Right atrium auricular region (tissue), 2 donors: ENCODE data around the gene STK16. TPM values are rescaled to one million over a fixed set of nuclear protein-coding genes. Genes with fewer than 3 reads are reported as not detected.

Source experiments
- DNase-seq: peaks from one replicate; pipeline ENCODE4 v3.0.0-alpha.2; 2019; ENCODE audit warnings: low spot score
- H3K27ac ChIP-seq, 2 donors: fragments of 200-600 bp; sonication (generic); 1 replicate in 1 of 2; 2 replicates in 1 of 2; pipeline ENCODE4 v1.5.1; 2016 to 2019
- H3K27me3 ChIP-seq, 2 donors: fragments of 200-600 bp; sonication (generic); one replicate each; pipeline versions ENCODE4 v1.5.1 to v1.6.0; 2017 to 2019
- H3K36me3 ChIP-seq: fragments of 200-600 bp; sonication (generic); one replicate; pipeline ENCODE4 v1.5.1; 2016
- H3K4me1 ChIP-seq, 2 donors: fragments of 200-600 bp; sonication (generic); one replicate each; pipeline versions ENCODE4 v1.5.1 to v1.6.0; 2017 to 2019
- H3K4me3 ChIP-seq, 2 donors: fragments of 200-600 bp; sonication (generic); 1 replicate in 1 of 2; 2 replicates in 1 of 2; pipeline ENCODE4 v1.5.1; 2017 to 2019; ENCODE audit warnings: mild to moderate bottlenecking in 1 of 2, moderate library complexity in 1 of 2
- H3K9me3 ChIP-seq, 2 donors: fragments of 200-600 bp; sonication (generic); one replicate each; pipeline ENCODE4 v1.5.1; 2019
- total RNA-seq, 2 donors: library from RNA; depleted of rRNA; stranded (reverse); fragments of >200 nt; gene quantifications; one replicate each; pipeline ENCODE4 v1.1.0, GENCODE V29; 2016
- TF ChIP-seq, protein P1 (sequence below), 2 donors: fragments of 200-600 bp; sonication (generic); IDR thresholded peaks; one replicate each; pipeline ENCODE4 v1.5.1; 2019; ENCODE audit warnings: antibody characterized with exemption in 2 of 2

The STK16 gene
- total RNA-seq, 2 donors from 2014 or later, result 7.0 to 9.0 TPM

DNA sequence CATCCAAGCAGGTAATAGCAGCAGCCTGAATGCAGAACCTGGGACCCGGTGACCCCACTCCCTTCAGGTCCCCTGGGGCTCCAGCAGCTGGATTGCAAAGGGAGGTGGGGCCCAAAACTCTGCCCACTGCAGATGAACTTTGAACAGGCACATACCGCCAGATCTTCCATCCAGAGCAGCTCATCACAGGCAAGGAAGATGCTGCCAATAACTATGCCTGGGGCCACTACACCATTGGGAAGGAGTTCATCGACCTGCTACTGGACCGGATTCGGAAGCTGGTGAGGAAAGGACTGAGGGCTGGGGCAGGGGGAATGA lies 24.7 kb downstream of the STK16 start:
- Histone ChIP-seq H3K4me1 (peaks cover 0 to 8% of the 10 kb centered on the region in 2 donors), H3K36me3 (no peaks in the 10 kb centered on the region), H3K9me3 (no peaks in the 10 kb centered on the region), H3K4me3 (no peak overlapping the region), H3K27ac (no peak overlapping the region), H3K27me3 (no peaks in the 10 kb centered on the region)
- TF ChIP-seq, protein P1, sequence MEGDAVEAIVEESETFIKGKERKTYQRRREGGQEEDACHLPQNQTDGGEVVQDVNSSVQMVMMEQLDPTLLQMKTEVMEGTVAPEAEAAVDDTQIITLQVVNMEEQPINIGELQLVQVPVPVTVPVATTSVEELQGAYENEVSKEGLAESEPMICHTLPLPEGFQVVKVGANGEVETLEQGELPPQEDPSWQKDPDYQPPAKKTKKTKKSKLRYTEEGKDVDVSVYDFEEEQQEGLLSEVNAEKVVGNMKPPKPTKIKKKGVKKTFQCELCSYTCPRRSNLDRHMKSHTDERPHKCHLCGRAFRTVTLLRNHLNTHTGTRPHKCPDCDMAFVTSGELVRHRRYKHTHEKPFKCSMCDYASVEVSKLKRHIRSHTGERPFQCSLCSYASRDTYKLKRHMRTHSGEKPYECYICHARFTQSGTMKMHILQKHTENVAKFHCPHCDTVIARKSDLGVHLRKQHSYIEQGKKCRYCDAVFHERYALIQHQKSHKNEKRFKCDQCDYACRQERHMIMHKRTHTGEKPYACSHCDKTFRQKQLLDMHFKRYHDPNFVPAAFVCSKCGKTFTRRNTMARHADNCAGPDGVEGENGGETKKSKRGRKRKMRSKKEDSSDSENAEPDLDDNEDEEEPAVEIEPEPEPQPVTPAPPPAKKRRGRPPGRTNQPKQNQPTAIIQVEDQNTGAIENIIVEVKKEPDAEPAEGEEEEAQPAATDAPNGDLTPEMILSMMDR (IDR thresholded peaks at IDR 0.05), result no peak
- no peak for DNase-seq

DNA sequence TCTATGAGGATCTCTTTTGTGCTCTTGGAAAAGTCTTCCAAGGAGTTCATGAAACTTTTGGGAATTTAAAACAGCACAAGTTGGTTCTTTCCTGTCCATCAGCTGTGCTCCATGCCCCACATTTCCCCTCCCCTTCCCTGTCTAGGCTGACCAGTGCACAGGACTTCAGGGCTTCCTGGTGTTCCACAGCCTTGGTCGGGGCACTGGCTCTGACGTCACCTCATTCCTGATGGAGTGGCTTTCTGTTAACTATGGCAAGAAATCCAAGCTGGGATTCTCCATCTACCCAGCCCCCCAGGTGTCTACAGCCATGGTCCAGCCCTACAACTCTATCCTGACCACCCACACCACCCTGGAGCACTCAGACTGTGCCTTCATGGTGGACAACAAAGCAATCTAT lies 25.7 kb downstream of the STK16 start:
- H3K27ac ChIP-seq, result no peak overlapping the region
- no peaks in the 10 kb centered on the region for H3K36me3 ChIP-seq
- TF ChIP-seq, protein P1 (IDR thresholded peaks at IDR 0.05), result no peak
- DNase-seq, result no peak
- no peak overlapping the region for H3K4me3 ChIP-seq
- no peaks in the 10 kb centered on the region for H3K9me3 ChIP-seq
- H3K27me3 ChIP-seq, result no peaks in the 10 kb centered on the region
- H3K4me1 ChIP-seq, result peaks cover 0 to 8% of the 10 kb centered on the region in 2 donors

DNA sequence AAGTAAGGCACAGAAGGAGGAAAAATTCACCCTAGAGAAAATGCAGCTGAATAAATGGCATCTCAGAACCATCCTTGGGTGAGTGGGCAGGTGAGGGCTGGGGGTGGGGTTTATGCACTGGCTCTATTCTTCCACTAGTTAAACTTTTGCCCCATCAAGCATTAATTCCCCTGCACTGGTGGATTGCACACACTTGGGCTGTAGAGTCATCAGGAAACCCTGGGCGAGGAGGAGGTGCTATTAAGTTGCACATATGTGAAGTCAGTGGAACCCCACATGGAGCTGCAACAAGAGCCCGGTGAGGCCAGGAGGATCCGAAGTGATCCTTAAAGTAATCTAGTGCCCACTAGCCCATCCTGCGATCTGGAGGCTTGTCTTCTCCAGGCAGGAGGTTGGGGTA lies 27.1 kb downstream of the STK16 start:
- Histone ChIP-seq H3K27me3 (no peaks in the 10 kb centered on the region), H3K27ac (no peak overlapping the region), H3K4me3 (no peak overlapping the region), H3K4me1 (peaks cover 0 to 9% of the 10 kb centered on the region in 2 donors), H3K9me3 (no peaks in the 10 kb centered on the region), H3K36me3 (no peaks in the 10 kb centered on the region)
- TF ChIP-seq, protein P1 (IDR thresholded peaks at IDR 0.05), result no peak
- DNase-seq, result no peak

DNA sequence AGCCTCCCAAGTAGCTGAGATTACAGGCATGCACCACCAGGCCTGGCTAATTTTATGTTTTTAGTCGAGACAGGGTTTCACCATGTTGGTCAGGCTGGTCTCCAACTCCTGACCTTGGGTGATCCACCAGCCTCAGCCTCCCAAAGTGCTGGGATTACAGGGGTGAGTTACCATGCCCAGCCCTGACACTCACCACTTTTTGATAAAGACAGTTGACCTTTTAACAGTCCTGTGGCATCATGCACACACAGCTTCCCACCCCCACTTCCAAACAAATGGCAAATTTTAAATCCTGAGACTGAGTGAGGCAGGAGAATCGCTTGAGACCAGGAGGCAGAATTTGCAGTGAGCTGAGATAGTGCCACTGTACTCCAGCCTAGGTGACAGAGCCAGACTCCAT lies 27.7 kb downstream of the STK16 start:
- TF ChIP-seq, protein P1 (IDR thresholded peaks at IDR 0.05), result no peak

DNA sequence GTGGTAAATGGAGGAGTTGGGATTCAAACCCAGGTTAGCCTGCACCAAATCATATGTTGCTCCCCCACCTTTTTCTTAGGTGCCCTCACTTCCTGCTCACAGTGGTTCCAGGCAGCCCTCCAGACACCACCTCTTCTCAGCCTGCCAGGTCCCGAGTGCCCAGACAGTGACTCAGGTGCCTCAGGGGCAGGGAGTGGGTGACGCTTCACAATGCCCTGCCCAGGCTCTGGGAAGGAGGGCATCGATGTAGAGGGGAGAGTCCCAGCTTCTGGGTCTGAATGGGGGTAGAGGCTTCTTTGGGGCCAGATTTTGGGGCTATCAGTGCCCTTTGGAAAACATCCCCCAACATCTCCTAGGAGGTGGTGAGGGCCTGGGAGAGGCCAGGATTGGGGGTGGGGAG lies 28.7 kb downstream of the STK16 start:
- Histone ChIP-seq H3K36me3 (no peaks in the 10 kb centered on the region), H3K4me1 (peaks cover 0 to 24% of the 10 kb centered on the region in 2 donors), H3K27ac (peak overlapping the region; percentile 52 to 90), H3K27me3 (no peaks in the 10 kb centered on the region), H3K9me3 (no peaks in the 10 kb centered on the region), H3K4me3 (no peak overlapping the region)
- TF ChIP-seq, protein P1 (IDR thresholded peaks at IDR 0.05), result no peak
- no peak for DNase-seq

More for the DNA sequence above, 27.7 kb downstream of the STK16 start:
- H3K36me3 ChIP-seq, result no peaks in the 10 kb centered on the region
- no peak overlapping the region for H3K4me3 ChIP-seq
- H3K9me3 ChIP-seq, result no peaks in the 10 kb centered on the region
- no peaks in the 10 kb centered on the region for H3K27me3 ChIP-seq
- DNase-seq, result no peak
- no peak overlapping the region for H3K27ac ChIP-seq
- peaks cover 0 to 15% of the 10 kb centered on the region in 2 donors for H3K4me1 ChIP-seq

DNA sequence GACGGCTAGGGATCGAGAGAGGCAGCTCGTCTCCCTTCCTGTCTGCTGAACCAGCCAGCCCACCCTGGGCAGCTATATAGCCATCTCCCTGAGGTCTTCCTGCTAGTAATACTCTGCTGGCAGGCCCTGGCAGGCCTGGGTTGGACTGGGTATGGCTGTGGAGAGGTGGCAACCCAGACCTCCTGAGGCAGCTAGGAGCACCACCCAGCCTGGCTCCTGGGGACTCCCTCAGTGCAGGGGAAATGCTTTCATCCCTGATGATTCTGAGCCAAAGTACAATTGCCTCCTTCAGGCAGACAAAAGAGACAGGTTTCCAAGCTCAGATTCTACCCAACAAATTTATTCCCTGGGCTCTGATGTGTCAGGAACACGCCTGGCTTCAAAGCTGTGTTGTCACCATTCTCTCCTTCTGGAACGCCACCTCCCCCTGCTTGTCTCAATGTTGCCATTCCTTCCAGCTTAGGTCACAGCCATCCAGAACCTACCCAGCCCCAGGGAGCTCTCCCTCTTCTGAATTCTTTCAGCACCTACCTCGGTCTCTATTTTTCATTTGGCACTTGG lies 29.2 kb downstream of the STK16 start:
- Histone ChIP-seq H3K27ac (peak overlapping the region; percentile 52 to 90), H3K36me3 (no peaks in the 10 kb centered on the region), H3K4me3 (no peak overlapping the region), H3K9me3 (no peaks in the 10 kb centered on the region), H3K4me1 (peaks cover 0 to 24% of the 10 kb centered on the region in 2 donors), H3K27me3 (no peaks in the 10 kb centered on the region)
- DNase-seq, result peak; percentile 76
- TF ChIP-seq, protein P1 (IDR thresholded peaks at IDR 0.05), result no peak
